Bronchial epithelial cell (primary cell): ENCODE results near the gene ULK4. TPM values are rescaled to one million over a fixed set of nuclear protein-coding genes. Genes with fewer than 3 reads are reported as not detected.

ENCODE experiments used
- DNase-seq: peaks from one replicate; pipeline ENCODE4 v3.0.0-alpha.2; 2010; ENCODE audit warnings: low read depth
- FAIRE-seq: peaks from 2 replicates; lab custom pipeline; 2011; peaks lifted over from hg19 to GRCh38; lab: Jason Lieb, UNC
- H3K27me3 ChIP-seq: 2 replicates; pipeline ENCODE4 v1.5.1; 2011; ENCODE audit warnings: low read length; ENCODE audit not compliant: control insufficient read depth, insufficient read depth
- H3K36me3 ChIP-seq: 2 replicates; pipeline ENCODE4 v1.5.1; 2011; ENCODE audit warnings: low read length; ENCODE audit not compliant: control insufficient read depth, insufficient read depth
- H3K4me3 ChIP-seq: 2 replicates; pipeline ENCODE4 v1.5.1; 2011; ENCODE audit warnings: mild to moderate bottlenecking, low read depth, low read length, control low read depth
- CTCF ChIP-seq: IDR thresholded peaks from 2 replicates; pipeline ENCODE4 v1.5.1; 2011; ENCODE audit warnings: mild to moderate bottlenecking, moderate library complexity, low read length, control low read depth, inconsistent platforms; ENCODE audit not compliant: insufficient read depth, severe bottlenecking
- total RNA-seq: library from RNA; depleted of rRNA; stranded (reverse); fragments of >200 nt; gene quantifications from 2 replicates; pipeline ENCODE4 v1.2.1, GENCODE V29; 2014

ULK4 gene
- total RNA-seq, 1 donor from 2014 or later = 3.9 TPM

GRCh38 chr3:41627477-41628087, 334.3 kb downstream of the ULK4 start:
- Histone ChIP-seq H3K27me3 (no peaks in the 10 kb centered on the region), H3K4me3 (no peak overlapping the region), H3K36me3 (no peaks in the 10 kb centered on the region)
- DNase-seq (no peak), FAIRE-seq (no peak)
- TF ChIP-seq CTCF = no peak

DNA sequence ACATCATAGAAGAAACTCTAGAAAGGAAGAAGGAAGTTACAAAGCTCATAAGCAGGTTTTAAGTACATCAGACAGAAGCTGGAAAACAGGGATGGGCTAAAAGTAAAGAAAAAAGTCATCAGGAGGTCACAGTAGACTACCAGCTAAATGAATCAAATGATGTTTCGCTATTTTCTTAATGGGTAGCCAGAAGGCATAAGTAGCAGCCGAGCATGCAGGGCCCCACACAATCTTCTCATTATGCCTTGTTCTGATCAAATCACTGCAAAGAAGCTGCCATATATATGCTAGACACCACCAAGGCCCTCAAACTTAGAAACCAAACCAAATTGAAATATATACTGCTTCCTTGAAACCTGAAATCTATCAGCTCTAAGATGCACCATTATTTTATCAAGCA, 349.1 kb downstream of the ULK4 start:
- H3K4me3 ChIP-seq = no peak overlapping the region
- FAIRE-seq (no peak), DNase-seq (no peak)
- TF ChIP-seq CTCF = no peak
- H3K27me3 ChIP-seq = no peaks in the 10 kb centered on the region
- H3K36me3 ChIP-seq = no peaks in the 10 kb centered on the region

DNA sequence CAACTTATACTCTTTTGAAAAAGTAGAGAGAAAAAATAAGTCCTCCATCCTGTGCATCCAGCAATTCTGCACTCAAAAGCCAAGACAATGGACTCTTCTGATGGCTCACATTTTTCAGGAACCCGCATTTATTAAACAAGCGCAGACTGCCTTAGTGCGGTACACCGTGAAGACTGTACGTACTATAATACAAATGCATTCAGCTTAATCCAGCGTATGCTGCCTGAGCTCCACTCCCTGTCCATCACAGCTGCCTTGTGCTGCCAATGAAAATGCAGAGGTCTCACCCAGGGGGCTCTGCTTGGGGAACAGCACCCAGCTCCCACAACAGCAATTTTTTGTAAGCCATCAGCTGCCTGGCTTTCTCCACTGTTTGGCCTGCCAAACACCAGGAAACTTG, 350.9 kb downstream of the ULK4 start:
- no peak for FAIRE-seq
- TF ChIP-seq CTCF = no peak

DNA sequence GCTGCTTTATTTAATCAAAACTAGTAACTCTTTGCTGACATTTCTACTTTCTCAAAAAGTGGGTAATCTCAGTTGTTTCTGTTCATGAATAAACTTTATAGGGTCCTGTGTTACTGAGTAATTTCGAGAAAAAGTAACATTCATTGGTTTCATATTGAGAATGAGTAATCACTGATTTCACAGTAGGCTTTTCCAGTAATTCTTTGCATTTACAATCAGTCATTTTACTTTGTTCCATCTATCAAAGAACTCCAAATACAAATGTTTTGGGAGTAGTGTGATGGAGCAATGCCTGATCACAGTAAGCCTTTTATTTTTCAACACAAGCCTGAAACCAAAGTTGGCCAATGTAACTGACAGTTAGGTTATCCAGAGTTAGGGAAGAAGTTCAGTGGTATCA, 353.6 kb downstream of the ULK4 start:
- no peak for TF ChIP-seq CTCF
- no peak overlapping the region for H3K4me3 ChIP-seq
- no peaks in the 10 kb centered on the region for H3K36me3 ChIP-seq
- DNase-seq (no peak), FAIRE-seq (no peak)
- no peaks in the 10 kb centered on the region for H3K27me3 ChIP-seq

More for the DNA sequence above, 350.9 kb downstream of the ULK4 start:
- Histone ChIP-seq H3K4me3 (no peak overlapping the region), H3K36me3 (no peaks in the 10 kb centered on the region), H3K27me3 (no peaks in the 10 kb centered on the region)
- no peak for DNase-seq

DNA sequence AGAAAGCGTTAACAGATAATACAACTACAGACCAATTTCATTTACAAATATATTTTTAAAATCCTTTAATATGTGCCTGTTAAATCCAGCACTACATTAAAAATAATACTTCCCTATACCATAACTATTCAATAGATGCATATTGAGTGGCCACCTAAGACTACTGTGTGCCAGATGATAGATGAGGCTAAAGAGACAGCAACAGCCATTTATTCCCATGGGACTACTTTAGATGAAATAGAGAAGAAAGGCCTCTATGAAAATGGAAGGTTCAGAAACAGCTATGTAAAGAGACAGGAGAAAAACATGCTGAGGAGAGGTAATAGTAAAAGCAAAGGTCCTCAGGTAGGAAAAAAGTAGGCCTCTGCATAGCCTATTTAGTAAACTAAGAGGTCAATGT, 358.1 kb downstream of the ULK4 start:
- no peak for DNase-seq
- Histone ChIP-seq H3K27me3 (no peaks in the 10 kb centered on the region), H3K36me3 (no peaks in the 10 kb centered on the region), H3K4me3 (no peak overlapping the region)
- no peak for TF ChIP-seq CTCF
- FAIRE-seq = no peak

GRCh38 chr3:41602121-41602520, 359.8 kb downstream of the ULK4 start:
- no peaks in the 10 kb centered on the region for H3K27me3 ChIP-seq
- no peak for TF ChIP-seq CTCF
- FAIRE-seq (no peak), DNase-seq (no peak)
- no peaks in the 10 kb centered on the region for H3K36me3 ChIP-seq
- H3K4me3 ChIP-seq = no peak overlapping the region
